Measurements from ENCODE around the gene ALPK1.

GRCh38 chr4:112341033-112341432 is 43.9 kb downstream of the ALPK1 start:
- TF ChIP-seq CTCF (IDR thresholded peaks at IDR 0.05): no peak
- TF ChIP-seq POLR2A (IDR thresholded peaks at IDR 0.05): no peak
